ENCODE results near the gene FRAS1.
"Not testable (repeated sequence)": the region's sequence is repeated elsewhere in the genome, so short reads cannot be mapped to it uniquely, and the experiment has no call there.

The FRAS1 gene

GRCh38 chr4:78293348-78293747, 236.2 kb downstream of the FRAS1 start:
- DNase-seq, result no peak

GRCh38 chr4:78293821-78294301, 236.7 kb downstream of the FRAS1 start:
- DNase-seq, result no peak

DNA sequence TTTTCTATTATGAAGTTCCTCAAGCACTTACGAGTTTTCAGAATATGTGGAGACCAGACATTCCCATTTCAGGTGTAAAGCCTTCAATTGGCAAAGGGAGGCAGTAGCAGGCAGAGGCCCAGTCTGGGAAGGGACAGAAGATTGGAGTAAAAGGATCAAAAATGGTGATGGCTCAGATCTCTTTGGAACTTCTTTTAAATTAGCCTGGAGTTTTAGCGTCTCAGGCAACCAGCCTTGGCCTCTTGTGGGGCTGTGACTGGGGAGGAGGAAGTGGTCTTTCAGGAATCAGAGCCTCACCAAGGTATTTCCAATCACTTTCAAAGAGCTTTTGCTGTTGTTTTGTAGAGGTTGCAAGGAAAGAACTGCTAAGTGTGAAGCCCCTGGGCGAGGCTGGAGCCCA, 239.1 kb downstream of the FRAS1 start:
- DNase-seq, result no peak

DNA sequence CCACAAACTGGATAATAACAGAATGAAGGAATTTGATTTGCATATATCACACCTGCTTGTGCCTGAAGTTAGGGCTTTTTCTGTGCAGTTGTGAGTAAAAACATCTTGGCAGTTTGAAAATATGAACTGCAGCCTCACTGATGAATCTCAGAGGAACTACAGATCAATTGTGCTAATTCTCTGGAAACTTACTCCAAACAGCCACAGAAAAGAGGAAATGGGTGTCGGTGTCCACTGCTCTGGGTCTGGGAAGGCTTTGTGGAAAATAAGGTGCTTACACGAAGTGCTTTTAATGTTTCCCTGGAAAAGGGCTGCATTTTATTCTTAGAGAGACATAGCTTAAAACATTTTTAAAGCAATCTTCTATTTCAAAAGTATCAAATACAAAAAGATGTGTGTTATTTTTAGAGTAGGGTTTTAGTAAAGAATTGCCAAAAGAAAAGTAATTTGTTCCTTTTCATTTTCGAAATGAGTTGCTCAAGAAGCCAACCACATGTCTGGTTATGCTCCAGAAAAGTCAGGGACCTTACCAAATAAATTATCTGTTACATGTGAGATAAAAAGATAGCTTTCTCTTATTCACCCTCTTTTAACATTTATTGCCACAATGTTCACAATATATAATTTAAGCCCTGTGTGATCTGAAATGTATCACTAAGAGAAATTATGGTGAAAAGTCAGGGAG, 240.1 kb downstream of the FRAS1 start:
- DNase-seq, result no peak

- no peak for DNase-seq
Measured at GRCh38 chr4:78298618-78299017, 241.5 kb downstream of the FRAS1 start.

- DNase-seq, result no peak
Measured at GRCh38 chr4:78299565-78299972, 242.4 kb downstream of the FRAS1 start.

DNA sequence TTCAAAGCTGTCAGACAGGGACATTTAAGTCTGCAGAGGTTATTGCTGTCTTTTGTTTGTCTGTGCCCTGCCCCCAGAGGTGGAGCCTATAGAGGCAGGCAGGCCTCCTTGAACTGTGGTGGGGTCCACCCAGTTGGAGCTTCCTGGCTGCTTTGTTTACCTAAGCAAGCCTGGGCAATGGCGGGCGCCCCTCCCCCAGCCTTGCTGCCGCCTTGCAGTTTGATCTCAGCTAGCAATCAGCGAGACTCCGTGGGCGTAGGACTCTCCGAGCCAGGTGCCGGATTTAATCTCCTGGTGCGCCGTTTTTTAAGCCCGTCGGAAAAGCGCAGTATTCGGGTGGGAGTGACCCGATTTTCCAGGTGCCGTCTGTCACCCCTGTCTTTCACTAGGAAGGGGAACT, 250.1 kb downstream of the FRAS1 start:
- not testable (repeated sequence) for DNase-seq

GRCh38 chr4:78308517-78308916, 251.4 kb downstream of the FRAS1 start:
- no peak for DNase-seq

GRCh38 chr4:78309352-78309751, 252.2 kb downstream of the FRAS1 start:
- no peak for DNase-seq

DNA sequence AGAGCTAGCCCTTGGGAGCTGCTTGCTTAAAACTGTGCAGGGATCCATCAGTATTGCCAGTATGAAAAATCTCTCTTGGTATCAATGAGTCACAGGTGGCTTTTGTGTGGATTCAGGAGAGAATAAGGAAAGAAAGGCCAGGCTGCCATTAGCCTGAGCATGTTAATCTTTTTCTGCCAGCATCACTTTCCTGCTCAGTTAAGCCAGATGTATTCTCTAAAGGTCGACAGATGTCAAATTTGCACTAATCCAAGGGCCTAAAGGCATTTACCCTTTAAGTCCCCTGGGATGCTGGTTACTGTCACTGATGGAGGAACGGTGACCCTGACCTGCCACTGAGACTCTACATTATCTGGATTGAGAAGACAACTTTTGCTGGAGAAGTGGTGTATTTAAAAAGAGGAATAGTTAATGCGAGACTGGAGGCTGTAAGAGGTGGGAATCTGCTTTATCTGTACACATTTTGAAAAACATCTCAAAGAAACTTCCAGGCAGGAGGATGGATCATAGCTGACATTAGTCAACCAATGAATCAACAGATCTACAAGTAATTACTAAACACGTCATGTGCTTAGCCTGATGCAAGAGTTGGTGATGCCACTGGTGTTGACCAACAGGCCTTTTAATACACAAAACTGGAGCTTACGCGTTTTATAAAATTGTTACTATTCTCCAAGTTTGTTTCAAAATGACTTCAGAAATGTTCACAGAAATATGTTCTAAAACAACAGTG, 253.1 kb downstream of the FRAS1 start:
- no peak for DNase-seq

- no peak for DNase-seq
Measured at GRCh38 chr4:78310740-78311115, 253.6 kb downstream of the FRAS1 start.

- no peak for DNase-seq
Measured at GRCh38 chr4:78311306-78311705, 254.2 kb downstream of the FRAS1 start.

DNA sequence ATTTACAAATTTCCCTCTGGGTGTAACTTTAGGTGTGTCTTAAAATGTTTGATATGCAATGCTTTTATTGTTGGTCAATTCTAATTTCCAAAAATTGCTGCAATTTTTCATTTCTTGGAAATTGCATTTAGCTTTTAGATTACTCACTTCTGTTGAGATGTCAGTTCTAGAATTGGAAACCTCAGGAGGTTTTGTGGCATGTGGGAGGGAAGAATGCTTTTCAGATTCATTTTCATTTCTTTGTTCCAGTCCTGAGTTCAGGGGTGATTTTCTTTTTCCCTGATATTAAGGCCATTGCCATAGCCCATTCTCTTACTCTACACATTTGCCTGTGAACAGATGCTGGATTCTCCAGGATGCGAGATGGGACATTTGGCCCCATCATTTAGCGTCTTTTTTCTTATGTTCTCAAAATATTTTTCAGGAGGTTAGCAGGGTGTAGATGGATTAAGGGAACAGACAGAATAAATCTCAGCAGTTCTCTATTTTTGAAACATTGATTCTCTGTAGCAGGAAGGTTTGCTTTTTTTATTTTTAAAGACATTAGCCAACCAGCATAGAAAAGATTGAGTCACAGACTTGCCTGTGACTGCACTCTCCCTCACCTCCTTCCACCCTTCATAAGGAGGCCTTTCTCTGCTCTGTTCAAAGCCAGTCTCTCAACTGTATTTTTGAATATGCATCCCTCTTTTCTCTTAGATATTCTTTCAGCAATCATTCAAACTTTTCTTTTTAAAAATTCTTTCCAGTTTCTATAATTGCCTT, 256.0 kb downstream of the FRAS1 start:
- no peak for DNase-seq

- no peak for DNase-seq
Measured at GRCh38 chr4:78313754-78314120, 256.6 kb downstream of the FRAS1 start.

GRCh38 chr4:78318126-78318525, 261.0 kb downstream of the FRAS1 start:
- no peak for DNase-seq

GRCh38 chr4:78320349-78320935, 263.3 kb downstream of the FRAS1 start:
- DNase-seq, result no peak

- no peak for DNase-seq
Measured at GRCh38 chr4:78322032-78322431, 264.9 kb downstream of the FRAS1 start.

DNA sequence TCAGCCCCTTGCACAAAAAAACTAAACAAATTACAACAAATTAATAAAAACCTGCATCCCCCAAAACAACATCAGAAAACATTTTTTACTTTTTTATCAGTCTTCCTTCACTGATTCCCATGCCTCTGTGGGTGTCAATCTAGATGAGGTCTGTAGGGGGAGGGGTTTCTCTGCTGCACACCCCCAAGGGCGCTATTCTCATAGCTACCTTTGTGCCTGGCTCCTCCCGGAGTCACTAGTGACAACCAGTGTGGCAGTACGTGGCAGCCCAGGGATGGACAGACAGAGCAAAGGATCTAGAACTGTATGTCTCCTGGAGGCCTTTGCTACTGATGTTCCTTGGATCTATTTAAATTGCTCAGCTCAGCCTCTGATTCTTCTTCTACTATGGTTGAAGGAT, 266.3 kb downstream of the FRAS1 start:
- DNase-seq, result no peak

GRCh38 chr4:78324625-78325024, 267.5 kb downstream of the FRAS1 start:
- no peak for DNase-seq

DNA sequence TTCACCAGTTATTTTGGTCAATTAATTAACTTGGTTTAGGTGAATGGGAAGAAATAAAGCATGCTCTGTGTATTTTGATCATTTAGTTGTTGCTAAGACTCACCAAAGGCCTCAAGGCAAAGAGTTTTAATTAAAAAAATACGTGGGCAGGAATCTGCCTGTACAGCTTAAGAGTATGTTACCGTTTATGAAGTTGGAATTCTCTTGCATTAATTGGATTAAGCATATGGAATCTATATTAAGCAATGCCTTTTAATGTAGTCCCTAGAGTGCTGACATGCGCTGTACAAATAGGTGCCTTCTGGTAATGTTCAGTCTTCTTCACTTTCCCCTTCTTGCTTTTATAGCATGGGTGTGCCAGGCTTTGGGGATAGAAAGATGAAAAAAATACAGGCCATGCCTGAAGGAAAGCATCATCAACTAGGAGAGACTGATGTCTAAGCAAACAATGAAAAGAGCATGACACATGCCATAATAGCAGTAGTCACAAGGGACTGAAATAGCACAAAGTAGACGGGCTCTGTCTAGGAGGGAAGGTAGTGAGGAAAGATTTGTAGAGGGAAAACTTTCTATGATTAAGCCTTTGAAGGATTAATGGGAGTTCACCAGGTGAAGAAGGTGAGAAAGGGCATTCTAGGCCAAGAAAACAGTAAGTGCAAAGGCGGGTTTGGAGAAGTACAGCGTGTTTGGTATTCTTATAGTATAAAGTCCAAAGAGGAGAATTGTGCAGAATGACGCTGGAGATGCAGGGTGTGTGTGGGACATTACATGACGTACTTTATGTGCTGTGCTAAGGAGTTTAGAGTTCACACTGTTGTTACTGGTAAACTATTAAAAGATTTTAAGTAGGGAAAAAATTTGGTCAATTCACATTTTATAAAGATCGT, 268.4 kb downstream of the FRAS1 start:
- no peak for DNase-seq

DNA sequence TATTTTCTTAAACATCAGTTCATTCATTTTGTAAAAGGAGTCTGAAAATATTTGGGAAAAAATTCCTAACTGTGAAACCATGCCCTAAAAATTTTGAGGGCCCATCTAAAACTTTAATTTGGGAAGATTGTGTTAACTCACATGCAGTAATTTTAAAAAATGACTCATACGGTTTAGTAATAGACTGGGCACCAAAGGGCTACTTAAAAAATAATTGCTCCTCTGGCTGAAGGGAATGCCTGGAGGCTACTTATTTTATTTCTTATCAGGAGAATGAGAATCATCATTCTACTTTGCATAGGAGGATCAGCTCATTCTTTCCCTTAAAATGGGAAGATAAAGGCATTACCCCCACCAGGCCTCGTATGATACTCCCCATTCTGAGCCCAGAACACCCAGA, 271.5 kb downstream of the FRAS1 start:
- not testable (repeated sequence) for DNase-seq

DNA sequence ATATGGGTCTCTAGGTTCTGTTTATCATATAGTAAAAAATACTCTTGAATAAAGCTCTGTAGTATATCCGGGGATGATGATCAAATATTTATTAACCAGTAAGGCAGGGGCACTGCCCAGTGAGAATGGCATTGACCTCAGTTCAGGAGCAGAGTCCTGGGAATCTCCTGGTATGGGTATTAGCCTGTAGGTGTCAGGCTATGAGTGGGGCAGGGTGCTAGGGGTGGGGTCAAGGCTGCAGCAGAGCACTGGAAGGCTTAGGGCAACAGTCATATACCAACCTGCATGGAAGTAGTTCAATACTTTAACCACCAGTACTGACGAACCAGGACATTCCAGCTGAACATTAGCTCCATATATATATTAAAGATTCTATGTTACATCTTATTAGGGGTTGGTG, 274.1 kb downstream of the FRAS1 start:
- DNase-seq, result no peak
